Brain microvascular endothelial cell (primary cell): Measurements from ENCODE around the gene KIF18A.

Source experiments
- DNase-seq: peaks from one replicate; pipeline ENCODE4 v3.0.0-alpha.2; 2020
- H3K27ac ChIP-seq: fragments of 250-450 bp; sonication (Bioruptor Pico); 2 replicates; pipeline ENCODE4 v1.5.1; 2020; ENCODE audit warnings: mild to moderate bottlenecking, moderate library complexity
- H3K27me3 ChIP-seq: fragments of 250-450 bp; sonication (Bioruptor Pico); replicated peaks from 2 replicates; pipeline ENCODE4 v1.5.1; 2020; ENCODE audit warnings: mild to moderate bottlenecking
- H3K36me3 ChIP-seq: fragments of 250-450 bp; sonication (Bioruptor Pico); replicated peaks from 2 replicates; pipeline ENCODE4 v1.5.1; 2020; ENCODE audit warnings: mild to moderate bottlenecking
- H3K4me3 ChIP-seq: 2 replicates; pipeline ENCODE4 v1.5.1; 2011; ENCODE audit warnings: low read depth, mild to moderate bottlenecking, control low read depth, low read length, moderate library complexity
- in situ Hi-C: cut with HindIII; loops from 2 replicates; pipeline ENCODE4 v1.10.0; 2017; ENCODE audit warnings: low sequenced_read_pairs, low pct_ligation_motif_present
- TF ChIP-seq, protein P1 (sequence below): IDR thresholded peaks from 2 replicates; pipeline ENCODE4 v1.5.1; 2011; ENCODE audit warnings: low read depth, mild to moderate bottlenecking, moderate library complexity, low read length, control low read depth, inconsistent platforms; ENCODE audit errors: missing control alignments

KIF18A gene

DNA sequence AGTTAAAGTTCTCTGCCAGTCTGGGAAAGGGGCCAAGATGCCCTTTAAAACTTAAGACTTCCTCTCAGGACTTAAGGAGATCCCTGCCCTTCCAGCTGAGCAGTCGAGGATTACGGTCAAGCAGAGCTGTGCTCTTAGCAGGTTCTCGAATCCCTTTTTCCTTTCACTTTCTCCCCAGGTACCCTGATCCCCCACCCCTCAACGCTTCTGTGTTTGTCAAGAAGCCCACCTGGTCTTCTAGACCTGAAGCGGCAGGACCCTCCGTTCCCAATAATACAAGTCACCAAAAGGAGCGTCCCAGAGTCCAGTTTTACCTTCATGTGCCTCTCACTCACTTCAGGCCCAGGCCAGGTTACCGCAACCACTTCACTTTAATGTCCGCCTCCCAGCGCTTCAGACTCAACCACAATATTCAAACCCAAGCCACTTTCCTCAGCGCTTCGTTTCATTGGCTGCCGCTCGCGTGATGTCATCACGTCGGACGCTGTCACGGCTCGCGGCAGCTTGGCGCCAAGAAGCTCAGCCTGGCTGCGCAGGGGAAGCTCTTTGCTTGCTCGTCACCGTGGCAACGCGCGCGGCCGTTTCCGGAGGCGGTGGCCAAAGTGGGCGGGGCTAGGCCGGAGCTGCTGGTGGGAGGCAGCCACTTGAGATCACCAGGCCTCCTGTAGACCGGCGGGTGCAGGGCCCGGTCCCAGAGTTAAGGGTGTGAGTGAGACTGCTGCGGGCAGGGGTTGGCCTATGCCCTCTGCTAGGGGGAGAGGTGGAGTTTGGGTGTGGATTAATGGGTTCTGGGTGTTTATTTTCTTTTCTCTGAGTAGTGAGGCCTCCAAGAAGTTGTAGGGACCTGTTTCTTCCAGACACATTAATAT, at the start of gene KIF18A, which contains the start of gene METTL15:
TSS of gene KIF18A (minus strand) at position 407 of the 869 bp plus-strand sequence. CDS start 10,209 bp downstream, outside the sequence.
TSS of gene METTL15 (plus strand) at position 639 of the 869 bp plus-strand sequence. CDS start 4,947 bp downstream, outside the sequence.
- in situ Hi-C loops, result no loop called here
- Histone ChIP-seq H3K27ac (peak within 1 kb of the TSS; percentile 76), H3K36me3 (no peaks in the 10 kb centered on the region), H3K4me3 (peak within 1 kb of the TSS; percentile 79), H3K27me3 (no peaks in the 10 kb centered on the region)
- DNase-seq, result peak; percentile 99
- TF ChIP-seq, protein P1, sequence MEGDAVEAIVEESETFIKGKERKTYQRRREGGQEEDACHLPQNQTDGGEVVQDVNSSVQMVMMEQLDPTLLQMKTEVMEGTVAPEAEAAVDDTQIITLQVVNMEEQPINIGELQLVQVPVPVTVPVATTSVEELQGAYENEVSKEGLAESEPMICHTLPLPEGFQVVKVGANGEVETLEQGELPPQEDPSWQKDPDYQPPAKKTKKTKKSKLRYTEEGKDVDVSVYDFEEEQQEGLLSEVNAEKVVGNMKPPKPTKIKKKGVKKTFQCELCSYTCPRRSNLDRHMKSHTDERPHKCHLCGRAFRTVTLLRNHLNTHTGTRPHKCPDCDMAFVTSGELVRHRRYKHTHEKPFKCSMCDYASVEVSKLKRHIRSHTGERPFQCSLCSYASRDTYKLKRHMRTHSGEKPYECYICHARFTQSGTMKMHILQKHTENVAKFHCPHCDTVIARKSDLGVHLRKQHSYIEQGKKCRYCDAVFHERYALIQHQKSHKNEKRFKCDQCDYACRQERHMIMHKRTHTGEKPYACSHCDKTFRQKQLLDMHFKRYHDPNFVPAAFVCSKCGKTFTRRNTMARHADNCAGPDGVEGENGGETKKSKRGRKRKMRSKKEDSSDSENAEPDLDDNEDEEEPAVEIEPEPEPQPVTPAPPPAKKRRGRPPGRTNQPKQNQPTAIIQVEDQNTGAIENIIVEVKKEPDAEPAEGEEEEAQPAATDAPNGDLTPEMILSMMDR, result no peak

DNA sequence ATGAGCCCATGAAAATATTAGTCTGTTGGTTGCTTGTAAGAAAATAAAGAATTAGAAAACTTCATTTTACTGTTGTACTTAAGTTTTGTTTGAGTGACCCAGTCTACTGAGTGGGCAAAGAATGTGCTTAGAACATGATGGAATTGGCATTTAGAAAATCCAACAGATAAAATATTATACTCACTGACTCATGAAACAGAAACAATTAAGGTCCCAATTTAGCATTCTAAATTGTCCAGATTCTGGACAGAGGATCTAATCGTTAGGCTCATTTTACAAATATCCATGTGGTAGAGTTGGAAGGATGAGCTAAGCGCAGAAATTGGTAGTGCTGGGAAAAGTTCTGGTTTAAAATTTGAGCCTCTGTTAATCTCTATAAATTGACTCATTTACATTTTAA, 45.6 kb upstream of the KIF18A start:
- Histone ChIP-seq H3K36me3 (no peaks in the 10 kb centered on the region), H3K27ac (no peak overlapping the region), H3K27me3 (no peaks in the 10 kb centered on the region), H3K4me3 (no peak overlapping the region)
- in situ Hi-C loops, result no loop called here
- no peak for DNase-seq
- TF ChIP-seq, protein P1, result no peak

DNA sequence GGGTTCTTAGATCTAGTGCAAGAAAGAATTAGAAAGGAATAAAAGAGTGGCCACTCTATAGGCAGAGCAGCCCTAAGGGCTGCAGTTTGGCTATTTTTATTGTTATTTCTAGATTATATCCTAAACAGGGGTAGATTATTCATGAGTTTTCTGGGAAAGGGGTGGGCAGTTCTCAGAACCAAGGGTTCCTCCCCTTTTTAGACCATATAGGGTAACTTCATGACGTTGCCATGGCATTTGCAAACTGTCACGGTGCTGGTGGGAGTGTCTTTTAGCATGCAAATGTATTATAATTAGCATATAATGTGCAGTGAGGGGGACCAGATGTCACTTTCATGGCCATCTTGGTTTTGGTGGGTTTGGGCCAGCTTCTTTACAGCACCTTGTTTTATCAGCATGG, 44.8 kb upstream of the KIF18A start:
- H3K36me3 ChIP-seq, result no peaks in the 10 kb centered on the region
- no peak overlapping the region for H3K4me3 ChIP-seq
- TF ChIP-seq, protein P1, result no peak
- no peaks in the 10 kb centered on the region for H3K27me3 ChIP-seq
- in situ Hi-C loops, result no loop called here
- DNase-seq, result no peak
- H3K27ac ChIP-seq, result no peak overlapping the region

DNA sequence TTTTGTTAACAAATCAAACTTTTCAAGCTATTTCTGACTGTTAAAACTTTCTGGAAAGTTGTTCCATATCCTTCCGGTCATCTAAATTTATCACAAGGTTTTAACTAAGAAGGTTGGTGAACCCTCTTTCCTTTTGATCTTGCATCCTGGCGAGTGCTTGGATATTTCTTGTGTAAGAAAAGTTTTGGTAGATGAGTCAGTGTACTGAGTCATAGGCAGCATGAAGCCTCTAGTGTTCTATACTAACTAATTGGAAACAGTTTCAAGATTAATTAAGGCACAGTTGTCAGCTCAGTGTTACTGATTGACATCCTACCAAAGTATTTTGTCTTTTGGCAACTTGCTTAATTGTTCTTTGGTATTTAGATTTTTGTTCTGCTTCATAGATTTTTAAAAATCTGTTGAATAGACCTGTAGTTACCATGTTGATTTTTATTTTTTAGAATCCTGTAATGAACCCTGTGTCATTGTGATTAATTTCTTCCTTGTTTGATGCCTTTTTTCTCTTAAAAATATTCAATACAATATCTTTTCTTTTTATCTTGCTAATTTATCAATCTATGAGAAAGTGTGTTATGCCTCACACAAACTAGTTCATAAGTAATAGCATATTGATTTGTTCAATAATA, 38.3 kb upstream of the KIF18A start:
- in situ Hi-C loops, result no loop called here
- H3K36me3 ChIP-seq, result no peaks in the 10 kb centered on the region
- no peak overlapping the region for H3K27ac ChIP-seq
- TF ChIP-seq, protein P1, result no peak
- no peak overlapping the region for H3K4me3 ChIP-seq
- no peaks in the 10 kb centered on the region for H3K27me3 ChIP-seq
- peak; percentile 72 for DNase-seq

DNA sequence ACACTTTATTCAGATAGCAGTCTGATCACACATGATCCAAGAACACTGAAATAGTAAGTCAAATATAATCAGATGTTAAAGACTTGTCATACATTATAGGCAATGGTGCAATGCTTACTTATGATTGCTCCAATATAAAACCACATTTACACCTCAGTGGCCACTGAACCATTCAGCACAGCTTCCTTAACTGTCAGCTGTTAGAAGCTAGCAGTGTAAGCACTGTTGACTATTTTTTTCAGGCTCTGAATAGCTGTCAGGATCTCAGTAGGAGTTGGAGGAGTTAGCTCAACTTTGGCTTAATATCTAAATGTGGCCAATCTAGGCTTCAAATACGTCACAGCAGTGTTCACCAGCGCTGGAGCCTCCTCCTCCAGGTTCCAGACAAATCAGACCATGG, 36.9 kb upstream of the KIF18A start:
- no peaks in the 10 kb centered on the region for H3K27me3 ChIP-seq
- TF ChIP-seq, protein P1, result no peak
- in situ Hi-C loops, result no loop called here
- no peaks in the 10 kb centered on the region for H3K36me3 ChIP-seq
- no peak overlapping the region for H3K4me3 ChIP-seq
- no peak for DNase-seq
- no peak overlapping the region for H3K27ac ChIP-seq
